ENCODE results near the gene HTR3D. TPM values are rescaled to one million over a fixed set of nuclear protein-coding genes. Genes with fewer than 3 reads are reported as not detected.
A peak's percentile ranks its signal among the peaks of the same experiment; 100 is the strongest.

HTR3D gene
- total and polyA plus RNA-seq, 2 of the 13 experiments (the other 11 are each of a cell fraction or from before 2014, with no cell fraction given) = not detected

DNA sequence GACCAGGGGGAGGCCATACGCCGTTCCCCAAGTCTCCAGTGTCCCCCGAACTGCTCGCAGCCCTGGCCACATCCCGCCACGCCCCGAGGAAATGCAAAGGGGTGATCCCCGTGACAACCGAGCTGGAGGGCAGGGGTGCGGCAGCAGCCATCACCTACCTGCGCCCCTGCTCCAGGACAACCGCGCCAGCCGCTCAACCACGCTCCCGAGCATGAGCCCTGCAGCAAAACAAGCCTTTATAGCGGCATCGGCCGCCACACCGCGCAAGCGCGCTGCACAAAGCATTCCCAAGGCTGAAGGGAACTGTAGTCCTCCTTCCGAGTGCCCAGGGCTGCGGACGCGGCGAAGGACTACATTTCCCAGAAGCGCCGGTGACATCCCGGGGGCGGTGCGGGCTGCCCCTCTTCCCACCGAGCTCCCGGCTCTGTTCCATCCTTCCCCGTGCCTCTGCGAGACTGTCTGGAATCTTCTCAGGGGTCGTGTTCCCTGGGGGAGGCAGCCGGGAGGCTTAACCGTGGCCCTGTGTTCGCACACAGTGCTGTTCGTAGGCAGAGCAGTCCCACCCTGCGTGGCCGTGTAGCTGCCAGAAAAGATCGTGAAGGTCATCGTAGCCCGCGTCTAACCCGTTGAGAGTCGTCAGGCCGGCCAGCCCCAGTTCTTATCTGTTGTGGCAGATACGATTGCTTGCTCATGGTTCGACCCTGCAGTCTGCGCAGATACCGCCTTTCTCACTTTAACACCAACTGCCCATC is 13.7 kb upstream of the HTR3D start, which contains the start of gene ABCC5 (continued):
- TF ChIP-seq, protein P1, sequence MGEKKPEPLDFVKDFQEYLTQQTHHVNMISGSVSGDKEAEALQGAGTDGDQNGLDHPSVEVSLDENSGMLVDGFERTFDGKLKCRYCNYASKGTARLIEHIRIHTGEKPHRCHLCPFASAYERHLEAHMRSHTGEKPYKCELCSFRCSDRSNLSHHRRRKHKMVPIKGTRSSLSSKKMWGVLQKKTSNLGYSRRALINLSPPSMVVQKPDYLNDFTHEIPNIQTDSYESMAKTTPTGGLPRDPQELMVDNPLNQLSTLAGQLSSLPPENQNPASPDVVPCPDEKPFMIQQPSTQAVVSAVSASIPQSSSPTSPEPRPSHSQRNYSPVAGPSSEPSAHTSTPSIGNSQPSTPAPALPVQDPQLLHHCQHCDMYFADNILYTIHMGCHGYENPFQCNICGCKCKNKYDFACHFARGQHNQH (CRISPR knock-in tag; IDR thresholded peaks at IDR 0.05) = 0 out of 2 replicates have a peak, but pooled peaks have one; percentile 33
- peak; percentile 76 for TF ChIP-seq IRF2 (CRISPR knock-in tag; IDR thresholded peaks at IDR 0.05)
- TF ChIP-seq GATAD1 (CRISPR knock-in tag; IDR thresholded peaks at IDR 0.05) = peak; percentile 84
- TF ChIP-seq ZNF713 (CRISPR knock-in tag; IDR thresholded peaks at IDR 0.05) = 0 out of 2 replicates have a peak, but pooled peaks have one; percentile 92
- TF ChIP-seq ZNF17 (CRISPR knock-in tag; IDR thresholded peaks at IDR 0.05) = no peak
- TF ChIP-seq, protein P2, sequence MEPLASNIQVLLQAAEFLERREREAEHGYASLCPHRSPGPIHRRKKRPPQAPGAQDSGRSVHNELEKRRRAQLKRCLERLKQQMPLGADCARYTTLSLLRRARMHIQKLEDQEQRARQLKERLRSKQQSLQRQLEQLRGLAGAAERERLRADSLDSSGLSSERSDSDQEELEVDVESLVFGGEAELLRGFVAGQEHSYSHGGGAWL (CRISPR knock-in tag; IDR thresholded peaks at IDR 0.05) = peak; percentile 86
- TF ChIP-seq MAFF (IDR thresholded peaks at IDR 0.05; ENCODE audit: low read depth, low read length) = no peak
- TF ChIP-seq, protein P3, sequence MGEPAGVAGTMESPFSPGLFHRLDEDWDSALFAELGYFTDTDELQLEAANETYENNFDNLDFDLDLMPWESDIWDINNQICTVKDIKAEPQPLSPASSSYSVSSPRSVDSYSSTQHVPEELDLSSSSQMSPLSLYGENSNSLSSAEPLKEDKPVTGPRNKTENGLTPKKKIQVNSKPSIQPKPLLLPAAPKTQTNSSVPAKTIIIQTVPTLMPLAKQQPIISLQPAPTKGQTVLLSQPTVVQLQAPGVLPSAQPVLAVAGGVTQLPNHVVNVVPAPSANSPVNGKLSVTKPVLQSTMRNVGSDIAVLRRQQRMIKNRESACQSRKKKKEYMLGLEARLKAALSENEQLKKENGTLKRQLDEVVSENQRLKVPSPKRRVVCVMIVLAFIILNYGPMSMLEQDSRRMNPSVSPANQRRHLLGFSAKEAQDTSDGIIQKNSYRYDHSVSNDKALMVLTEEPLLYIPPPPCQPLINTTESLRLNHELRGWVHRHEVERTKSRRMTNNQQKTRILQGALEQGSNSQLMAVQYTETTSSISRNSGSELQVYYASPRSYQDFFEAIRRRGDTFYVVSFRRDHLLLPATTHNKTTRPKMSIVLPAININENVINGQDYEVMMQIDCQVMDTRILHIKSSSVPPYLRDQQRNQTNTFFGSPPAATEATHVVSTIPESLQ (CRISPR knock-in tag; conservative IDR thresholded peaks at IDR 0.05) = no peak
- no peak for TF ChIP-seq KAT2B (IDR thresholded peaks at IDR 0.05; ENCODE audit: borderline replicate concordance, low read depth, low read length)
- TF ChIP-seq ZBTB10 (CRISPR knock-in tag; IDR thresholded peaks at IDR 0.05; ENCODE audit: borderline replicate concordance) = no peak
- TF ChIP-seq WIZ (CRISPR knock-in tag; IDR thresholded peaks at IDR 0.05) = no peak; the same call in 1 of the 2 replicates
- TF ChIP-seq ZFP36L1 (CRISPR knock-in tag; IDR thresholded peaks at IDR 0.05) = no peak
- TF ChIP-seq ZNF580 (CRISPR knock-in tag; IDR thresholded peaks at IDR 0.05; ENCODE audit: borderline replicate concordance, low read depth) = no peak
- peak; percentile 31 to 89; a peak in 2 of 4 replicates for TF ChIP-seq POLR2A (IDR thresholded peaks at IDR 0.05; ENCODE audit: insufficient read depth in 1 of 2, low read depth in 2 of 2, low read length in 2 of 2)
- TF ChIP-seq HIVEP1 (CRISPR knock-in tag; IDR thresholded peaks at IDR 0.05) = no peak
- TF ChIP-seq HIC2 (CRISPR knock-in tag; IDR thresholded peaks at IDR 0.05; ENCODE audit: low read depth) = peak; percentile 24; the same call in 1 of the 2 replicates
- TF ChIP-seq RCOR2 (CRISPR knock-in tag; IDR thresholded peaks at IDR 0.05) = no peak
- no peak for TF ChIP-seq ZNF468 (CRISPR knock-in tag; IDR thresholded peaks at IDR 0.05)
- no peak for TF ChIP-seq NR3C1 (CRISPR knock-in tag; IDR thresholded peaks at IDR 0.05)
- no peak for TF ChIP-seq CREB1 (IDR thresholded peaks at IDR 0.05)
- peak; percentile 39; the same call in 1 of the 2 replicates for TF ChIP-seq CREB1 (CRISPR knock-in tag; IDR thresholded peaks at IDR 0.05)

Data from HepG2 (cell line).